Measurements from ENCODE around the gene INSYN2A. TPM values are rescaled to one million over a fixed set of nuclear protein-coding genes. Genes with fewer than 3 reads are reported as not detected.

INSYN2A gene
- total RNA-seq, 2 donors from 2014 or later: 0.14 to 0.33 TPM

DNA sequence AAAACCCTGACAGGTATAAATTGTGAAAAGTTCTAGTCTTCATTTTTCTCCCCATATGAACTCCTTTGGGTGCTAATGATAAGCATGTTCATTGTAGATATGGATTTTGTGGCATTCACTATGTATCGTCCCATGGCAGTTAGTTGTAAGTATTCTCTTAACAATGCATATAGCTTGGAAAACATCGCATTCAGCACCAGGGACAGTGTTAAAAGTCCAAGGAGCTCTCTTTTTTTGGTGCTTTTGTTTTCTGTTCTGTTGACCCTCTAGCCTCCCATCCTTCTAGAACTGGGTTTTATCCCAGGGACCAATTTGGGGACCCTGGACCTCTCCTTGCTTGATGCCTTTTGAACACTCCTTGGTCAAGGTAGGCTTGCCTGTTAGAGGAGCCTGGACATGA is 37.7 kb downstream of the INSYN2A start:
- DNase-seq (ENCODE audit: low spot score): no peak
- intact Hi-C loops (cut with DNase I): loop anchor here in 1 of 2 donors (10.0 kb wide), 1 partner anchor 566 kb away; no protein-coding TSS in a partner anchor

DNA sequence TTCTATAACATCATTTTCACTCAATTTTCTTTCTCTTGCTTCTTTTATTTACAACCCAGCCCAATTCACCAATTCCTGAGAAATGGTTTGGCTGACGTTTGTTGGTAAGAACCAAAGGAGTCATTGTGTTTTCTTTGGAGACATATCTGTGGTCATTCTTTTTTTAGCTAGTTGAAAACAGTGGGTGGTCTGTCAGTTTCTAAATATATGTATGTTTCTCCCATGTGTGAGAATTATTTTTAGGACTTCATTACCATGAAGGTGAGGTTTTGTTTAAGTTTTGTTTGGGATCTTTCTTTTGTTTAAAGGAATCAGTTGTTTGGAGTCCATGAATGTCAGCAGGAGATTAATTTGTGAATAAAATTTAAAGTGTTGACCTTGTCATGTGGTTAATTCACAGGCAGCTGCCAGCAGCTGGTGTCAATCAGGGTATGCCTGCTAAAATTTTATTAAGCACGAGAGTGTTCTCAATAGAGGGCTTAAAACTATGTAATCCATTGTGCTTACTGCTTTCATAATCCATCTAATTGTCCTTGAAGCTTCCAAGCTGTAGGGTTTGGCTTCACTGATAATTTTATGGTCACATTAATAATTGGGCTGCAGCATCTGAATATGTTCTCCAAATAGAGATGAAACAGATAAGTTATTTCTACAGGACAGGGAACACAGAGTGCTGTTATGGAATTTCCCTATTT is 38.7 kb downstream of the INSYN2A start:
- intact Hi-C loops (cut with DNase I): loop anchor here in 1 of 2 donors (10.0 kb wide), 1 partner anchor 567 kb away; no protein-coding TSS in a partner anchor
- no peak for DNase-seq (ENCODE audit: low spot score)

- intact Hi-C loops (cut with DNase I): loop anchor here in 1 of 2 donors (10.0 kb wide), 1 partner anchor 568 kb away; no protein-coding TSS in a partner anchor
- DNase-seq (ENCODE audit: low spot score): no peak
Observed at GRCh38 chr10:127157089-127157488, 39.3 kb downstream of the INSYN2A start.

GRCh38 chr10:127154831-127155620 is 41.4 kb downstream of the INSYN2A start:
- DNase-seq (ENCODE audit: low spot score): no peak
- intact Hi-C loops (cut with DNase I): loop anchor here in 1 of 2 donors (2.0 to 10.0 kb wide), 2 partner anchors 76 to 570 kb away; no protein-coding TSS in a partner anchor

GRCh38 chr10:127153181-127153580 is 43.2 kb downstream of the INSYN2A start:
- intact Hi-C loops (cut with DNase I): loop anchor here in 1 of 2 donors (10.0 kb wide), 1 partner anchor 572 kb away; no protein-coding TSS in a partner anchor

GRCh38 chr10:127151981-127152699 is 44.3 kb downstream of the INSYN2A start:
- intact Hi-C loops (cut with DNase I): loop anchor here in 1 of 2 donors (10.0 kb wide), 1 partner anchor 573 kb away; no protein-coding TSS in a partner anchor
- no peak for DNase-seq (ENCODE audit: low spot score)

More at GRCh38 chr10:127153181-127153580, 43.2 kb downstream of the INSYN2A start:
- DNase-seq (ENCODE audit: low spot score): no peak

- DNase-seq (ENCODE audit: low spot score): no peak
- intact Hi-C loops (cut with DNase I): loop anchor here in 1 of 2 donors (10.0 kb wide), 1 partner anchor 573 kb away; no protein-coding TSS in a partner anchor
Observed at GRCh38 chr10:127151541-127151940, 44.9 kb downstream of the INSYN2A start.

DNA sequence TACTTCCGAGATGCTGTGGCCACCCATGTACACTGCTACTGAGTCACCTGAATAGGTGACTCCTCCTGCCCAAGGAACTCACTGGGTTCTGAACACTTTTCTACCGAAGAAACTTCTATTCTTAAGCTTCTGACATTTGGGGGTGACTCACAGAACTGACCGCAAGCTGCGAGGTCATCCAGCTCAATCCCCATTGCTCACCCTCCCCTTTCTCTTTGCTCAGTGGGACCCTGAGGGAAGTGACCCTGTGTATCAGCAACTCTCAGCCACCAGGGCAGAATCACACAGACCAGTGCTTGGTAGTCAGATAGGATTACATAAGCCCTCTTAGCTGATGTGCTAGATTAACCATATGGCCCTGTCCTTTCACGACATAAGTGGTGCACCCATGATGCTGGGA is 46.3 kb downstream of the INSYN2A start:
- no peak for DNase-seq (ENCODE audit: low spot score)
- intact Hi-C loops (cut with DNase I): loop anchor here in 1 of 2 donors (10.0 kb wide), 1 partner anchor 575 kb away; no protein-coding TSS in a partner anchor

DNA sequence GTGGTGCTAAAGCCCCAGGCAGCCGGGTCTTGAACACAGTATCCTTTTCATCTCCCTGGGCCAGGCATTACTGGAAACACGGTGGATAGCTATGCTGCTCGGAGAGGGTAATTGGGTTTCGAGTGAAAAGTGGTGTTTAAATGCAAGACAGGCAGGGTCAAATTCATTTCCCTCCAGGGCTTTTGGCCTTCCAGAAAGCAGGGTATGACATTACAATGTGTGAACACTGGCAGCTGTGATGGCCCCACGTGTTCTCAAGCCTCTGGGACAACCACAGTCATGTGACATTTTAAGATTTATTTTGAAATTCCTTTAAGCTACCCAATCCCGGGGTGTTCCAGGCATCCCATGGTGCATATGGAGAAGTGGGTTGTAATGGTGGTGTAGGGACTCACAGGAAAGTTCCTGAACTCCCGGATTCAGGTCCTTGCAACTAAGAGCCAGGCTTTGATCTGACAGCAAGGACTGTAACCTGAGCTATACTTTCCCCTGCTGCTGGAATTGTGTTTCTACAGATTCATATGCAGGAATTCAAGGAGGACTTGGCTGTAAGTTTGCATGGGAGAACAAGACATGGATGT is 46.8 kb downstream of the INSYN2A start:
- no peak for DNase-seq (ENCODE audit: low spot score)
- intact Hi-C loops (cut with DNase I): loop anchor here in 1 of 2 donors (10.0 kb wide), 1 partner anchor 575 kb away; no protein-coding TSS in a partner anchor

DNA sequence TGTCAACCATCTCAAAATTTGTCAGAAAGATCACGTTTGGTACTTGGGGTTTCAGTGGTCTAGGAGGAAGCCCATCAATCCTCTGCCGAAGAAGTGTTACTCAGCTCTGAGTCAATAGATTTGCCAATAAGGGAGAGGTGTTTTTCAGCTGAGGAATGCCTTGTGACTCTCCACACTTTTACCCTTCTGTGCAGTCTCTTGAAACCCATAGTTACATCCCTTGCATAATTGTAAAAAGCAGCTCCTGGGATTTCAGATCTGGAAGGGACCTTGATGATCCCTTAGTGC is 47.5 kb downstream of the INSYN2A start:
- intact Hi-C loops (cut with DNase I): no loop called here
- DNase-seq (ENCODE audit: low spot score): no peak

- intact Hi-C loops (cut with DNase I): no loop called here
- DNase-seq (ENCODE audit: low spot score): no peak
Observed at GRCh38 chr10:127148066-127148932, 48.1 kb downstream of the INSYN2A start.

DNA sequence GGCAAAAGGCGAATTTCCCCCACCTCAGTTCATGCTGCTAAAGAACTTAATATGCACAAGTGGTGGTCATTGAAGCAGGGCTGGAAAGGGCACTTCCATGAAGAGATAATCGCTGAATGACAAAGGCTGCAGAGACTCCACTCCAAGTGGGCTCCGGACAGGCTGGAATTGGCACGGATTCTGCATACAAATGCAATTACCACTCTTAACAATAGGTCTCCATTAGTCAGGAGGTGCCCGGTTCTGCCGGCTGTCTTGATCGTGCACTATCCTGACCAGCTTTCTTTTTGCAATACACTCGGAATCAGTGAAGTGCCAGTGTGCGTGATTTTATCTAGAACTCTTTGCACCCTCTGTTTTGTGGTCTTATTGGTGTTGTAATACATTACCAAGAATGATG is 49.7 kb downstream of the INSYN2A start:
- DNase-seq (ENCODE audit: low spot score): no peak
- intact Hi-C loops (cut with DNase I): no loop called here
